ENCODE measurements around the gene PPP1R12B. TPM values are rescaled to one million over a fixed set of nuclear protein-coding genes. Genes with fewer than 3 reads are reported as not detected.
"Not testable (repeated sequence)": the region's sequence is repeated elsewhere in the genome, so short reads cannot be mapped to it uniquely, and the experiment has no call there.

Gene PPP1R12B
- total RNA-seq, 1 donor from 2014 or later, result 71.7 TPM

DNA sequence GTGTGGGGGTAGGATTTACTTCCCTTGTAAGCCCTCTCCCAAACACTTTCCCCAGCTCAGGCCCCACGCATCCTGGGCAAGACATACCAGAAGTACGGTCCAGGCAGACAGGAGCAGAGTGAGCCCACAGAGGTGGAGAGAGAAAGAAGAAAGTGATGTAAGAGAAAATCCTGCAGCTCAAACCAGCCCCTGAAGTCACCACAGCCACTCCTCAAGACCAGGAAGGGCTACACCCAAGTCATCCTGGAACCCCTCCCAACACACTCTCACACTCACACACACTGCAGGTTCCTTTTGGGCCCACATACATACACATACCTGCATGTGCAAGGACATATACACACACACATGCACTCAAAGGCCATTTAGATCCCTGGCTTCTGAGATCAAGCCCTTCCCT, 254.9 kb downstream of the PPP1R12B start:
- Histone ChIP-seq H3K4me1 (no peaks in the 10 kb centered on the region), H3K4me3 (no peak overlapping the region), H3K9me3 (no peaks in the 10 kb centered on the region), H3K27ac (no peak overlapping the region), H3K27me3 (no peaks in the 10 kb centered on the region), H3K36me3 (no peaks in the 10 kb centered on the region)
- TF ChIP-seq, protein P1, sequence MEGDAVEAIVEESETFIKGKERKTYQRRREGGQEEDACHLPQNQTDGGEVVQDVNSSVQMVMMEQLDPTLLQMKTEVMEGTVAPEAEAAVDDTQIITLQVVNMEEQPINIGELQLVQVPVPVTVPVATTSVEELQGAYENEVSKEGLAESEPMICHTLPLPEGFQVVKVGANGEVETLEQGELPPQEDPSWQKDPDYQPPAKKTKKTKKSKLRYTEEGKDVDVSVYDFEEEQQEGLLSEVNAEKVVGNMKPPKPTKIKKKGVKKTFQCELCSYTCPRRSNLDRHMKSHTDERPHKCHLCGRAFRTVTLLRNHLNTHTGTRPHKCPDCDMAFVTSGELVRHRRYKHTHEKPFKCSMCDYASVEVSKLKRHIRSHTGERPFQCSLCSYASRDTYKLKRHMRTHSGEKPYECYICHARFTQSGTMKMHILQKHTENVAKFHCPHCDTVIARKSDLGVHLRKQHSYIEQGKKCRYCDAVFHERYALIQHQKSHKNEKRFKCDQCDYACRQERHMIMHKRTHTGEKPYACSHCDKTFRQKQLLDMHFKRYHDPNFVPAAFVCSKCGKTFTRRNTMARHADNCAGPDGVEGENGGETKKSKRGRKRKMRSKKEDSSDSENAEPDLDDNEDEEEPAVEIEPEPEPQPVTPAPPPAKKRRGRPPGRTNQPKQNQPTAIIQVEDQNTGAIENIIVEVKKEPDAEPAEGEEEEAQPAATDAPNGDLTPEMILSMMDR (IDR thresholded peaks at IDR 0.05), result no peak
- intact Hi-C loops (cut with DNase I), result no loop called here
- no peak for DNase-seq (ENCODE audit: extremely low spot score in 2 of 2)

GRCh38 chr1:202605515-202605914, 257.0 kb downstream of the PPP1R12B start:
- no peak overlapping the region for H3K4me3 ChIP-seq
- no peaks in the 10 kb centered on the region for H3K27me3 ChIP-seq
- no peaks in the 10 kb centered on the region for H3K9me3 ChIP-seq
- intact Hi-C loops (cut with DNase I), result no loop called here
- no peak for DNase-seq (ENCODE audit: extremely low spot score in 2 of 2)
- TF ChIP-seq POLR2A (IDR thresholded peaks at IDR 0.05) (no peak), POLR2AphosphoS5 (IDR thresholded peaks at IDR 0.05; ENCODE audit: insufficient read depth in 1 of 2, low read depth in 1 of 2) (no peak)
- TF ChIP-seq, protein P1 (IDR thresholded peaks at IDR 0.05), result no peak
- no peaks in the 10 kb centered on the region for H3K4me1 ChIP-seq
- H3K27ac ChIP-seq, result no peak overlapping the region
- H3K36me3 ChIP-seq, result no peaks in the 10 kb centered on the region

GRCh38 chr1:202612036-202612435, 263.5 kb downstream of the PPP1R12B start:
- H3K27me3 ChIP-seq; H3K27ac ChIP-seq; H3K4me3 ChIP-seq; H3K9me3 ChIP-seq; intact Hi-C loops (cut with DNase I); H3K36me3 ChIP-seq; DNase-seq (ENCODE audit: extremely low spot score in 2 of 2): not testable (repeated sequence)
- peaks cover 15% of the 10 kb centered on the region for H3K4me1 ChIP-seq

DNA sequence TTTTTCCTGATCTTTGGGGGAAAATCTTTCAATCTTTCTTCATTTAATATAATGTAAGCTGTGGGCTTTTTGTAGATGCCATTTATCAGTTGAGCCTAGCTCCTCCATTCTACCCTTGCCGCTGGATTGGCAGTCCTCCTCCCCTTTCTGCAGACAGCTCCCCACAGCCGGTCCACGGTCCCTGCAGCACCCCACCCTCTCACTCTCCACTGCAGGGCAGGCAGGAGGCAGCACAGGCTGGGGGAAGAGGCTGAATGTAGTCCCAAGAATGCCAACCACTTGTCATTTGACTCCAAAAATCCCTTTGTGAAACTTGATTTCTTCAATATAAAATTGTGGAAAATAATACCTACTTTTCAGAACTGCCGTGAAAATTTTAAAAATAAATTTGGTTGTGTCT, 265.1 kb downstream of the PPP1R12B start:
- Histone ChIP-seq H3K4me3 (no peak overlapping the region), H3K4me1 (peaks cover 15% of the 10 kb centered on the region), H3K36me3 (no peaks in the 10 kb centered on the region), H3K27ac (no peak overlapping the region), H3K9me3 (no peaks in the 10 kb centered on the region), H3K27me3 (no peaks in the 10 kb centered on the region)
- TF ChIP-seq POLR2AphosphoS5 (IDR thresholded peaks at IDR 0.05; ENCODE audit: insufficient read depth in 1 of 2, low read depth in 1 of 2), result no peak
- TF ChIP-seq, protein P1 (IDR thresholded peaks at IDR 0.05), result no peak
- no peak for DNase-seq (ENCODE audit: extremely low spot score in 2 of 2)
- intact Hi-C loops (cut with DNase I), result no loop called here

DNA sequence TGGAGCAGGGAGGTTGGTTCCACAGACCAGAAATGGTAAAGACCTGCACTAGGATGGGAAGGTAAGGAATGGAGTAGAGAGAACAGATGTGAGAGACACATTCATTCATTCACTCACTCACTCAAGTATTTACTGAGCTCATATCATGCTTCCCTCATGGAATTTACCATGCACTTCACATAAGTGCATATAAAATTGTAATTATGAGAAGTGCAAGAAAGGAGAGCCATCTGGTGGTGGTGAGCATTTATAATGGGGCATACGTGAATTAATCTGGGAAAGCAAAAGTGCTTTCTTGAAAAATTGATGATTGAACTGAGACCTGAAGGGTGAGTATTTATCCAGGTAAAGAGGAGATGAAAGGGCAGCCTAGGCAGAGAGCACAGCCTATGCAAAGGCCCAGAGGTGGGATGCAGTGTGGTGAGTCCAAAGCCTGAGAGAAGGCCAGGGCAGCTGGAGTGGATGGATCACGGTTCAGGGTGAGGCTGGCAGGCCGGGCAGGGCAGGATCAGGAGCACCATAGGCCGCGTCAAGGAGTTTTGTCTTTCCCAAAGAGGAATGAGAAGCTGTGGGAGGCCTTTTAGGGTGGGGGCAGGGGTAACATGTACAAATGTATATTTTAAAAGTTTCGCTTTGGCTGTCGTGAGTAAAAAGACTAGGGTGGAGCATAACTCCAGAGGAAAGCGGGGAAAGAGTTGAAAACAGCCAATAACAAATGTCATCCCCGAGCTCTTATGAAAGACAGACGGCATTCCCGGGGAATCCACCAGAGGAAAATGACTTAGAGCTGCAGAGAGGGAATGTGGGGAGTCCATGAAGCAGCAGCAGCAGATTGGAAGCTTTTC, 266.1 kb downstream of the PPP1R12B start:
- H3K9me3 ChIP-seq; H3K4me3 ChIP-seq; H3K27me3 ChIP-seq; H3K27ac ChIP-seq; H3K36me3 ChIP-seq; intact Hi-C loops (cut with DNase I); DNase-seq (ENCODE audit: extremely low spot score in 2 of 2): not testable (repeated sequence)
- H3K4me1 ChIP-seq, result peaks cover 15% of the 10 kb centered on the region

GRCh38 chr1:202615208-202615500, 266.7 kb downstream of the PPP1R12B start:
- H3K9me3 ChIP-seq; intact Hi-C loops (cut with DNase I); H3K27me3 ChIP-seq; H3K4me3 ChIP-seq; H3K27ac ChIP-seq; H3K36me3 ChIP-seq; DNase-seq (ENCODE audit: extremely low spot score in 2 of 2): not testable (repeated sequence)
- H3K4me1 ChIP-seq, result peaks cover 15% of the 10 kb centered on the region
